IMR-90 (cell line): Measurements from ENCODE around the gene DNPH1. TPM values are rescaled to one million over a fixed set of nuclear protein-coding genes. Genes with fewer than 3 reads are reported as not detected.

ENCODE experiments used
- ATAC-seq: fragments of 200-7000 bp; cut with Tn5 transposase; 2 replicates; pipeline ENCODE4 v1.9.1; 2020; ENCODE audit warnings: low read depth, mild to moderate bottlenecking, moderate library complexity
- BruUV-seq: library from RNA; stranded (reverse); fragments of 400-500 nt; replicated peaks from 2 replicates; lab custom pipeline; 2021; lab: Mats Ljungman, UMichigan
- CTCF ChIA-PET: fragments of 300-600 bp; formaldehyde crosslinking; extraction: SDS; loops from one replicate; lab custom pipeline; 2021; ENCODE audit warnings: antibody characterized with exemption; lab: Yijun Ruan, JAX
- POLR2A ChIA-PET: fragments of 300-600 bp; sonication (Branson Sonifier 250); formaldehyde crosslinking; loops from one replicate; lab custom pipeline; 2022; ENCODE audit warnings: antibody characterized with exemption; ENCODE audit not compliant: unreplicated experiment; lab: Charles Lee
- DNase-seq: peaks from one replicate; pipeline ENCODE4 v3.0.0; 2013
- H2AFZ ChIP-seq: replicated peaks from 2 replicates; pipeline ENCODE3; 2013; ENCODE audit warnings: low read length, mild to moderate bottlenecking; ENCODE audit not compliant: poor library complexity
- H2AK5ac ChIP-seq: 2 replicates; pipeline ENCODE4 v1.6.1; 2013; ENCODE audit warnings: low read depth, low read length, inconsistent platforms
- H2AK9ac ChIP-seq: replicated peaks from 2 replicates; pipeline ENCODE3; 2013; ENCODE audit warnings: mild to moderate bottlenecking, low read depth, low read length, moderate library complexity; ENCODE audit not compliant: poor library complexity
- H2BK120ac ChIP-seq: 2 replicates; pipeline ENCODE4 v1.6.1; 2013; ENCODE audit warnings: low read depth, low read length, inconsistent platforms
- H2BK15ac ChIP-seq: 3 replicates; pipeline ENCODE4 v1.6.1; 2013; ENCODE audit warnings: low read depth, low read length, inconsistent platforms
- H2BK20ac ChIP-seq: 2 replicates; pipeline ENCODE4 v1.6.1; 2013; ENCODE audit warnings: low read depth, mild to moderate bottlenecking, inconsistent platforms, low read length, moderate library complexity
- H2BK5ac ChIP-seq: 2 replicates; pipeline ENCODE4 v1.6.1; 2013; ENCODE audit warnings: mild to moderate bottlenecking, low read depth, low read length, inconsistent platforms; ENCODE audit not compliant: poor library complexity, severe bottlenecking
- H3K14ac ChIP-seq: replicated peaks from 2 replicates; pipeline ENCODE4 v1.6.1; 2013; ENCODE audit warnings: low read depth, low read length, inconsistent platforms
- H3K18ac ChIP-seq: 2 replicates; pipeline ENCODE4 v1.6.1; 2013; ENCODE audit warnings: low read depth, low read length, control low read depth
- H3K23ac ChIP-seq: 2 replicates; pipeline ENCODE4 v1.6.1; 2013; ENCODE audit warnings: low read depth, low read length, inconsistent platforms
- H3K27ac ChIP-seq: 2 replicates; pipeline ENCODE4 v1.5.1; 2013; ENCODE audit warnings: mild to moderate bottlenecking, control low read depth, low read length; ENCODE audit not compliant: insufficient read depth
- H3K27me3 ChIP-seq: 2 replicates; pipeline ENCODE4 v1.6.1; 2013; ENCODE audit warnings: low read length; ENCODE audit not compliant: control insufficient read depth, insufficient read depth
- H3K36me3 ChIP-seq: 2 replicates; pipeline ENCODE4 v1.6.1; 2013; ENCODE audit warnings: low read length, mixed read lengths; ENCODE audit not compliant: control insufficient read depth, insufficient read depth
- H3K4ac ChIP-seq: 2 replicates; pipeline ENCODE4 v1.6.1; 2013; ENCODE audit warnings: low read depth, low read length, inconsistent platforms
- H3K4me1 ChIP-seq: 2 replicates; pipeline ENCODE4 v1.6.1; 2013; ENCODE audit warnings: low read length, mixed read lengths; ENCODE audit not compliant: control insufficient read depth, insufficient read depth
- H3K4me2 ChIP-seq: 2 replicates; pipeline ENCODE4 v1.6.1; 2013; ENCODE audit warnings: low read depth, mild to moderate bottlenecking, control low read depth, low read length, moderate library complexity
- H3K4me3 ChIP-seq: 2 replicates; pipeline ENCODE4 v1.5.1; 2013; ENCODE audit warnings: low read depth, mild to moderate bottlenecking, control low read depth, low read length, moderate library complexity; ENCODE audit not compliant: insufficient read depth
- H3K56ac ChIP-seq: 2 replicates; pipeline ENCODE4 v1.6.1; 2013; ENCODE audit warnings: low read length, inconsistent platforms; ENCODE audit not compliant: insufficient read depth; ENCODE audit errors: extremely low read depth
- H3K79me1 ChIP-seq, 2 experiments: 2 replicates each; pipeline ENCODE4 v1.6.1; 2013; ENCODE audit warnings: low read length in 2 of 2, inconsistent platforms in 1 of 2, low read depth in 1 of 2
- H3K9ac ChIP-seq: 2 replicates; pipeline ENCODE4 v1.6.1; 2013; ENCODE audit warnings: low read depth, low read length, control low read depth
- H3K9me1 ChIP-seq: 2 replicates; pipeline ENCODE4 v1.6.1; 2013; ENCODE audit warnings: low read length, inconsistent platforms; ENCODE audit not compliant: insufficient read depth
- H3K9me3 ChIP-seq: 2 replicates; pipeline ENCODE4 v1.6.1; 2013; ENCODE audit warnings: low read length; ENCODE audit not compliant: control insufficient read depth, insufficient read depth
- H4K20me1 ChIP-seq: 2 replicates; pipeline ENCODE4 v1.6.1; 2013; ENCODE audit warnings: low read length, inconsistent platforms; ENCODE audit not compliant: insufficient read depth
- H4K5ac ChIP-seq: 2 replicates; pipeline ENCODE4 v1.6.1; 2013; ENCODE audit warnings: mild to moderate bottlenecking, low read depth, low read length, control low read depth
- H4K8ac ChIP-seq, 2 experiments: 2 replicates each; pipeline ENCODE4 v1.6.1; 2013; ENCODE audit warnings: low read depth in 2 of 2, low read length in 2 of 2, control low read depth in 1 of 2, inconsistent platforms in 1 of 2
- H4K91ac ChIP-seq: 2 replicates; pipeline ENCODE4 v1.6.1; 2013; ENCODE audit warnings: low read depth, low read length, inconsistent platforms; ENCODE audit not compliant: insufficient read depth
- MAFK ChIP-seq: IDR thresholded peaks from 2 replicates; pipeline ENCODE4 v1.6.1; 2012; ENCODE audit warnings: low read depth, low read length, improper control_type of control experiment
- NFE2L2 ChIP-seq: fragments of 150-350 bp; IDR thresholded peaks from 2 replicates; pipeline ENCODE4 v1.6.1; 2016; ENCODE audit warnings: low read depth, mild to moderate bottlenecking, low read length
- RCOR1 ChIP-seq: IDR thresholded peaks from 2 replicates; pipeline ENCODE4 v1.6.1; 2012; ENCODE audit warnings: mild to moderate bottlenecking, low read length, improper control_type of control experiment; ENCODE audit not compliant: insufficient replicate concordance
- RFX5 ChIP-seq: IDR thresholded peaks from 2 replicates; pipeline ENCODE4 v1.8.0; 2012; ENCODE audit warnings: low read depth, mild to moderate bottlenecking, low read length, moderate library complexity
- WGBS, 2 experiments: methylation state at CpG; one replicate each; pipeline versions ENCODE4 v1.1.5 to v1.1.7; 2013; ENCODE audit warnings: missing lambda C conversion rate in 2 of 2; ENCODE audit not compliant: insufficient read length in 1 of 2; ENCODE audit errors: extremely low coverage in 2 of 2; 5-methylcytosine and 5-hydroxymethylcytosine counted together
- dilution Hi-C: fragments of 300-500 bp; cut with HindIII; formaldehyde crosslinking; loops from one replicate; pipeline ENCODE4 v1.14.3; 2018; ENCODE audit warnings: low sequenced_read_pairs; ENCODE audit not compliant: unreplicated experiment
- in situ Hi-C: fragments of 300-500 bp; cut with MboI; formaldehyde crosslinking; loops from 3 replicates; pipeline ENCODE4 v1.14.3; 2019; ENCODE audit warnings: low sequenced_read_pairs, inconsistent platforms, mixed read lengths
- intact Hi-C: fragments of 100-400 bp; cut with micrococcal nuclease; formaldehyde crosslinking; loops from 2 replicates; pipeline ENCODE4 v1.10.0; 2022
- polyA plus RNA-seq, 3 experiments: library from polyadenylated mRNA; depleted of rRNA; stranded (reverse); fragments of >200 nt; gene quantifications; 2 replicates each; pipeline ENCODE4 v1.2.3, GENCODE V29; 2012; ENCODE audit warnings: low replicate concordance in 1 of 3
- total RNA-seq: library from RNA; depleted of rRNA; stranded (reverse); fragments of >200 nt; gene quantifications from 2 replicates; pipeline ENCODE4 v1.2.3, GENCODE V29; 2012
- TF ChIP-seq, protein P1 (sequence below): fragments of 150-350 bp; IDR thresholded peaks from 2 replicates; pipeline ENCODE4 v1.6.1; 2016; ENCODE audit warnings: low read depth, mild to moderate bottlenecking, low read length, moderate library complexity, borderline replicate concordance
- TF ChIP-seq, protein P2 (sequence below): fragments of 150-350 bp; IDR thresholded peaks from 2 replicates; pipeline ENCODE4 v1.6.1; 2017; ENCODE audit warnings: mild to moderate bottlenecking, antibody characterized with exemption, low read length, low read depth

DNPH1 gene
- total and polyA plus RNA-seq, 2 of the 4 experiments (the other 2 are of a cell fraction), result 19.0 to 47.8 TPM

DNA sequence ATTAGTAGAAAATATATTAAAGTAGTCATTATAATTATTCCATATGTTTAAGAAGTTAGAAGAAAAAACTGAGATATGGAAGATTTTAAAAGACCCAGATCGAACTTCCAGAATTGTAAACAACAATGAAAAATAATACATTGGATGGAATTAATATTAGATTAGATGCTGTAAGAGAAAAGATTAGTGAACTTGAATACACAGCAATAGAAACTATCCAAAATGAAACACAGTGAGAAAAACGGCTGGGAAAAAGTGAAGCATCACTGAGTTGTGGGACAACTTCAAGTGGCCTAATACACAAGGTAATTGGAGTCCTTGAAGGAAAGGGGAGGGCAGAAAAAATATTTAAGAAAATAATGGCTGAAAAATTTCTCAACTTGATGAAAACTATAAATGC, 9.8 kb upstream of the DNPH1 start:
- BruUV-seq, result no TSS peak
- no CpG with 5 or more reads among the region's 2 CpGs for WGBS, 2 experiments
- H3K4ac ChIP-seq, result no peak overlapping the region
- H3K27ac ChIP-seq, result no peak overlapping the region
- POLR2A ChIA-PET, result no interaction called here
- no peak overlapping the region for H2BK5ac ChIP-seq
- TF ChIP-seq, protein P1, sequence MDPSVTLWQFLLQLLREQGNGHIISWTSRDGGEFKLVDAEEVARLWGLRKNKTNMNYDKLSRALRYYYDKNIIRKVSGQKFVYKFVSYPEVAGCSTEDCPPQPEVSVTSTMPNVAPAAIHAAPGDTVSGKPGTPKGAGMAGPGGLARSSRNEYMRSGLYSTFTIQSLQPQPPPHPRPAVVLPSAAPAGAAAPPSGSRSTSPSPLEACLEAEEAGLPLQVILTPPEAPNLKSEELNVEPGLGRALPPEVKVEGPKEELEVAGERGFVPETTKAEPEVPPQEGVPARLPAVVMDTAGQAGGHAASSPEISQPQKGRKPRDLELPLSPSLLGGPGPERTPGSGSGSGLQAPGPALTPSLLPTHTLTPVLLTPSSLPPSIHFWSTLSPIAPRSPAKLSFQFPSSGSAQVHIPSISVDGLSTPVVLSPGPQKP, result no peak
- TF ChIP-seq MAFK, result no peak
- no peak for TF ChIP-seq NFE2L2
- TF ChIP-seq, protein P2, sequence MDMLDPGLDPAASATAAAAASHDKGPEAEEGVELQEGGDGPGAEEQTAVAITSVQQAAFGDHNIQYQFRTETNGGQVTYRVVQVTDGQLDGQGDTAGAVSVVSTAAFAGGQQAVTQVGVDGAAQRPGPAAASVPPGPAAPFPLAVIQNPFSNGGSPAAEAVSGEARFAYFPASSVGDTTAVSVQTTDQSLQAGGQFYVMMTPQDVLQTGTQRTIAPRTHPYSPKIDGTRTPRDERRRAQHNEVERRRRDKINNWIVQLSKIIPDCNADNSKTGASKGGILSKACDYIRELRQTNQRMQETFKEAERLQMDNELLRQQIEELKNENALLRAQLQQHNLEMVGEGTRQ, result no peak
- no peak for TF ChIP-seq RFX5
- TF ChIP-seq RCOR1, result peak; percentile 68
- no peak overlapping the region for H2AFZ ChIP-seq
- H2BK120ac ChIP-seq, result no peak overlapping the region
- H3K9ac ChIP-seq, result no peak overlapping the region
- dilution Hi-C loops (no loop called here), intact Hi-C loops (no loop called here), in situ Hi-C loops (no loop called here)
- H4K91ac ChIP-seq, result no peak overlapping the region
- H2AK5ac ChIP-seq, result no peak overlapping the region
- peaks cover 8% of the 10 kb centered on the region for H3K9me3 ChIP-seq
- no peaks in the 10 kb centered on the region for H3K9me1 ChIP-seq
- ATAC-seq (no peak), DNase-seq (no peak)
- H3K14ac ChIP-seq, result no peak overlapping the region
- H2BK15ac ChIP-seq, result no peak overlapping the region
- no peak overlapping the region for H3K23ac ChIP-seq
- H3K79me1 ChIP-seq, result no peaks in the 10 kb centered on the region
- no peak overlapping the region for H3K18ac ChIP-seq
- no peaks in the 10 kb centered on the region for H3K36me3 ChIP-seq
- no peak overlapping the region for H4K8ac ChIP-seq
- no peak overlapping the region for H3K56ac ChIP-seq
- H3K27me3 ChIP-seq, result peaks cover 50% of the 10 kb centered on the region
- H4K20me1 ChIP-seq, result no peaks in the 10 kb centered on the region
- H4K5ac ChIP-seq, result no peak overlapping the region
- H2AK9ac ChIP-seq, result no peak overlapping the region
- no peaks in the 10 kb centered on the region for H3K4me1 ChIP-seq
- no peak overlapping the region for H2BK20ac ChIP-seq
- H3K4me3 ChIP-seq, result no peak overlapping the region
- CTCF ChIA-PET, result interaction anchor here (1.1 kb wide), 1 partner anchor 10 kb away, joined by 3 read pairs; no protein-coding TSS in a partner anchor
- H3K4me2 ChIP-seq, result no peak overlapping the region
